CD8-positive, alpha-beta memory T cell (primary cell): ENCODE data around the gene IL17D. TPM values are rescaled to one million over a fixed set of nuclear protein-coding genes. Genes with fewer than 3 reads are reported as not detected.

Source experiments
- CTCF ChIA-PET: fragments of 350-600 bp; sonication (Branson Sonifier 250); formaldehyde crosslinking; loops from one replicate; lab custom pipeline; 2021; ENCODE audit warnings: antibody characterized with exemption; lab: Charles Lee
- POLR2A ChIA-PET: fragments of 350-600 bp; sonication (Branson Sonifier 250); formaldehyde crosslinking; loops from one replicate; lab custom pipeline; 2021; ENCODE audit warnings: antibody characterized with exemption; lab: Charles Lee
- DNase-seq, 5 donors: peaks; one replicate each; pipeline versions ENCODE4 v3.0.0 to v3.0.0-alpha.2; 2020 to 2022; ENCODE audit warnings: mixed read lengths in 1 of 5
- H3K27ac ChIP-seq: one replicate; pipeline ENCODE4 v1.7.0; 2013; ENCODE audit warnings: low read depth, mild to moderate bottlenecking, low read length, moderate library complexity
- H3K27me3 ChIP-seq: 2 replicates; pipeline ENCODE4 v1.7.0; 2013; ENCODE audit warnings: low read length, mild to moderate bottlenecking; ENCODE audit not compliant: insufficient read depth, poor library complexity, severe bottlenecking
- H3K36me3 ChIP-seq: 2 replicates; pipeline ENCODE4 v1.7.0; 2013; ENCODE audit warnings: mild to moderate bottlenecking, low read length, moderate library complexity; ENCODE audit not compliant: insufficient read depth
- H3K4me1 ChIP-seq: 2 replicates; pipeline ENCODE4 v1.7.0; 2013; ENCODE audit warnings: mild to moderate bottlenecking, low read length, moderate library complexity; ENCODE audit not compliant: insufficient read depth
- H3K4me3 ChIP-seq: 2 replicates; pipeline ENCODE4 v1.7.0; 2013; ENCODE audit warnings: mild to moderate bottlenecking, low read length
- H3K9me3 ChIP-seq: 2 replicates; pipeline ENCODE4 v1.7.0; 2013; ENCODE audit warnings: mild to moderate bottlenecking, low read length
- H3K27ac Mint-ChIP-seq, 8 donors: one replicate each; pipeline ENCODE4 v1.8.0; 2020 to 2021; ENCODE audit warnings: mixed read lengths in 8 of 8, mild to moderate bottlenecking in 6 of 8, inconsistent platforms in 3 of 8, moderate library complexity in 3 of 8
- H3K27me3 Mint-ChIP-seq, 2 donors: one replicate each; pipeline ENCODE4 v1.8.0; 2020 to 2021; ENCODE audit warnings: mixed read lengths in 2 of 2, mild to moderate bottlenecking in 1 of 2, moderate library complexity in 1 of 2
- H3K36me3 Mint-ChIP-seq, 3 donors: one replicate each; pipeline ENCODE4 v1.8.0; 2020 to 2021; ENCODE audit warnings: mixed read lengths in 3 of 3, inconsistent platforms in 1 of 3, mild to moderate bottlenecking in 1 of 3
- H3K4me1 Mint-ChIP-seq, 3 donors: one replicate each; pipeline ENCODE4 v1.8.0; 2020 to 2021; ENCODE audit warnings: mixed read lengths in 3 of 3, inconsistent platforms in 1 of 3, mild to moderate bottlenecking in 1 of 3
- H3K4me3 Mint-ChIP-seq, 7 donors: one replicate each; pipeline ENCODE4 v1.8.0; 2020 to 2021; ENCODE audit warnings: mixed read lengths in 7 of 7, mild to moderate bottlenecking in 6 of 7, moderate library complexity in 4 of 7, inconsistent platforms in 2 of 7
- H3K9me3 Mint-ChIP-seq, 5 donors: one replicate each; pipeline ENCODE4 v1.8.0; 2020 to 2022; ENCODE audit warnings: mixed read lengths in 5 of 5, mild to moderate bottlenecking in 3 of 5, moderate library complexity in 2 of 5, inconsistent platforms in 1 of 5
- polyA plus RNA-seq: library from polyadenylated mRNA; unstranded; fragments of 300-500 nt; fragmentation: Illumina TruSeq; gene quantifications from one replicate; pipeline ENCODE4 v1.2.3, GENCODE V29; 2021
- total RNA-seq, 2 experiments: library from RNA; stranded (reverse); gene quantifications; one replicate each; pipeline ENCODE4 v1.2.3, GENCODE V29; 2021

The IL17D gene
- total RNA-seq = under 1 TPM; 0.84 to 0.98 TPM
- 0.28 TPM for polyA plus RNA-seq

- H3K27ac ChIP-seq = no peak within 1 kb of the TSS
- Mint-ChIP-seq H3K27me3 (peaks cover 10 to 18% of the 10 kb centered on the region in 2 donors), H3K4me3 (peak within 1 kb of the TSS; percentile 87 to 97 (median 92)), H3K4me1 (peaks cover 7 to 13% (median 9%) of the 10 kb centered on the region in 3 donors), H3K9me3 (no peaks in the 10 kb centered on the region), H3K36me3 (peaks cover 0 to 3% (median 0%) of the 10 kb centered on the region in 3 donors), H3K27ac (peak within 1 kb of the TSS; percentile 24 to 91 (median 67))
- no peaks in the 10 kb centered on the region for H3K36me3 ChIP-seq
- H3K9me3 ChIP-seq = no peaks in the 10 kb centered on the region
- H3K4me3 ChIP-seq = peak within 1 kb of the TSS; percentile 68
- DNase-seq = peak; percentile 18 to 62 (median 29)
- ChIA-PET CTCF (interaction anchor here (0.7 to 1.8 kb wide), 9 partner anchors 9 to 282 kb away, joined by 3 to 6 read pairs (median 3); partner anchors contain the start of genes EEF1AKMT1 and XPO4), POLR2A (interaction anchor here (1.0 to 1.1 kb wide), 3 partner anchors 70 to 137 kb away, joined by 3 to 9 read pairs (median 3); partner anchors contain the start of genes EEF1AKMT1 and IFT88)
- H3K27me3 ChIP-seq = peaks cover 14% of the 10 kb centered on the region
- peaks cover 12% of the 10 kb centered on the region for H3K4me1 ChIP-seq
Observed at GRCh38 chr13:20702915-20703779, at the start of gene IL17D. IL17D (plus strand) TSS chr13:20703699; CDS start chr13:20704002, 303 bp downstream.

GRCh38 chr13:20654156-20654555 is 49.3 kb upstream of the IL17D start:
- Histone ChIP-seq H3K9me3 (no peaks in the 10 kb centered on the region), H3K36me3 (no peaks in the 10 kb centered on the region), H3K27ac (no peak overlapping the region), H3K4me1 (no peaks in the 10 kb centered on the region), H3K27me3 (no peaks in the 10 kb centered on the region), H3K4me3 (no peak overlapping the region)
- Mint-ChIP-seq H3K27ac (no peak overlapping the region), H3K4me1 (no peaks in the 10 kb centered on the region), H3K27me3 (no peaks in the 10 kb centered on the region), H3K4me3 (no peak overlapping the region), H3K36me3 (peaks cover 4 to 15% (median 6%) of the 10 kb centered on the region in 3 donors), H3K9me3 (no peaks in the 10 kb centered on the region)
- ChIA-PET CTCF (no interaction called here), POLR2A (interaction anchor here (0.6 kb wide), 1 partner anchor 20 kb away, joined by 3 read pairs; no protein-coding TSS in a partner anchor)
- DNase-seq = no peak

- no peaks in the 10 kb centered on the region for H3K27me3 Mint-ChIP-seq
Observed at GRCh38 chr13:20658451-20659040, 45.0 kb upstream of the IL17D start.

GRCh38 chr13:20664351-20664750 is 39.1 kb upstream of the IL17D start:
- no peak overlapping the region for H3K27ac ChIP-seq
- Mint-ChIP-seq H3K9me3 (no peaks in the 10 kb centered on the region), H3K36me3 (peaks cover 8 to 23% (median 12%) of the 10 kb centered on the region in 3 donors), H3K27me3 (no peaks in the 10 kb centered on the region), H3K4me3 (no peak overlapping the region), H3K27ac (peak overlapping the region in 1 of 8 donors; percentile 40), H3K4me1 (no peaks in the 10 kb centered on the region)
- ChIA-PET CTCF (no interaction called here), POLR2A (no interaction called here)
- H3K36me3 ChIP-seq = no peaks in the 10 kb centered on the region
- H3K4me3 ChIP-seq = no peak overlapping the region
- DNase-seq = no peak
- no peaks in the 10 kb centered on the region for H3K27me3 ChIP-seq
- peaks cover 13% of the 10 kb centered on the region for H3K4me1 ChIP-seq
- H3K9me3 ChIP-seq = no peaks in the 10 kb centered on the region

More at GRCh38 chr13:20658451-20659040, 45.0 kb upstream of the IL17D start:
- H3K36me3 Mint-ChIP-seq = peaks cover 9 to 27% (median 16%) of the 10 kb centered on the region in 3 donors
- H3K9me3 Mint-ChIP-seq = no peaks in the 10 kb centered on the region
- no peaks in the 10 kb centered on the region for H3K4me1 ChIP-seq
- H3K4me3 Mint-ChIP-seq = no peak overlapping the region
- no peak for DNase-seq
- no peaks in the 10 kb centered on the region for H3K9me3 ChIP-seq
- no peaks in the 10 kb centered on the region for H3K36me3 ChIP-seq
- no peaks in the 10 kb centered on the region for H3K27me3 ChIP-seq
- no peak overlapping the region for H3K4me3 ChIP-seq
- POLR2A ChIA-PET = no interaction called here
- no peak overlapping the region for H3K27ac Mint-ChIP-seq
- H3K27ac ChIP-seq = no peak overlapping the region
- H3K4me1 Mint-ChIP-seq = no peaks in the 10 kb centered on the region
- CTCF ChIA-PET = no interaction called here

GRCh38 chr13:20666948-20667347 is 36.6 kb upstream of the IL17D start:
- peaks cover 0 to 2% (median 0%) of the 10 kb centered on the region in 3 donors for H3K4me1 Mint-ChIP-seq
- no peak overlapping the region for H3K4me3 Mint-ChIP-seq
- no peak overlapping the region for H3K27ac ChIP-seq
- no peaks in the 10 kb centered on the region for H3K27me3 ChIP-seq
- H3K9me3 ChIP-seq = no peaks in the 10 kb centered on the region
- H3K4me3 ChIP-seq = no peak overlapping the region
- H3K36me3 Mint-ChIP-seq = peaks cover 3 to 21% (median 9%) of the 10 kb centered on the region in 3 donors
- no peak overlapping the region for H3K27ac Mint-ChIP-seq
- no peak for DNase-seq
- peaks cover 13% of the 10 kb centered on the region for H3K4me1 ChIP-seq
- H3K27me3 Mint-ChIP-seq = no peaks in the 10 kb centered on the region
- CTCF ChIA-PET = interaction anchor here (1.3 kb wide), 1 partner anchor 11 kb away, joined by 3 read pairs; no protein-coding TSS in a partner anchor
- no peaks in the 10 kb centered on the region for H3K36me3 ChIP-seq
- POLR2A ChIA-PET = no interaction called here
- H3K9me3 Mint-ChIP-seq = no peaks in the 10 kb centered on the region

GRCh38 chr13:20667857-20668437 is 35.6 kb upstream of the IL17D start:
- no peaks in the 10 kb centered on the region for H3K36me3 ChIP-seq
- no peak overlapping the region for H3K4me3 ChIP-seq
- no peaks in the 10 kb centered on the region for H3K27me3 ChIP-seq
- H3K36me3 Mint-ChIP-seq = peaks cover 3 to 27% (median 8%) of the 10 kb centered on the region in 3 donors
- CTCF ChIA-PET = interaction anchor here (1.3 kb wide), 1 partner anchor 10 kb away, joined by 3 read pairs; no protein-coding TSS in a partner anchor
- no peaks in the 10 kb centered on the region for H3K27me3 Mint-ChIP-seq
- no peak overlapping the region for H3K4me3 Mint-ChIP-seq
- no peaks in the 10 kb centered on the region for H3K9me3 Mint-ChIP-seq
- H3K27ac ChIP-seq = no peak overlapping the region
- DNase-seq = no peak
- H3K9me3 ChIP-seq = no peaks in the 10 kb centered on the region
- H3K4me1 Mint-ChIP-seq = peaks cover 0 to 2% (median 0%) of the 10 kb centered on the region in 3 donors
- H3K4me1 ChIP-seq = peaks cover 13% of the 10 kb centered on the region
- H3K27ac Mint-ChIP-seq = no peak overlapping the region
- POLR2A ChIA-PET = no interaction called here

- no peaks in the 10 kb centered on the region for H3K27me3 ChIP-seq
- no peak overlapping the region for H3K4me3 ChIP-seq
- H3K36me3 Mint-ChIP-seq = peaks cover 14 to 33% (median 15%) of the 10 kb centered on the region in 3 donors
- no peaks in the 10 kb centered on the region for H3K9me3 ChIP-seq
- no peaks in the 10 kb centered on the region for H3K36me3 ChIP-seq
- POLR2A ChIA-PET = no interaction called here
- no peak overlapping the region for H3K27ac Mint-ChIP-seq
- no peak overlapping the region for H3K4me3 Mint-ChIP-seq
- peaks cover 13% of the 10 kb centered on the region for H3K4me1 ChIP-seq
- no peak overlapping the region for H3K27ac ChIP-seq
- H3K27me3 Mint-ChIP-seq = no peaks in the 10 kb centered on the region
- peaks cover 0 to 2% (median 0%) of the 10 kb centered on the region in 3 donors for H3K4me1 Mint-ChIP-seq
- peak in 1 of 5 donors; percentile 41 for DNase-seq
- CTCF ChIA-PET = no interaction called here
- no peaks in the 10 kb centered on the region for H3K9me3 Mint-ChIP-seq
Observed at GRCh38 chr13:20669162-20669561, 34.3 kb upstream of the IL17D start.
